Ovary (tissue), 3 donors: Measurements from ENCODE around the gene TTC4.

Experiments
- CTCF ChIP-seq, 3 donors: fragments of 450-650 bp in 2 of 3; fragments of 200-600 bp in 1 of 3; IDR thresholded peaks; one replicate each; pipeline versions ENCODE4 v1.5.1 to v1.8.0; 2016 to 2022; ENCODE audit warnings: antibody characterized with exemption in 3 of 3, mild to moderate bottlenecking in 1 of 3
- POLR2A ChIP-seq: fragments of 450-650 bp; IDR thresholded peaks from one replicate; pipeline ENCODE4 v1.6.1; 2017; ENCODE audit warnings: antibody characterized with exemption, mild to moderate bottlenecking, moderate library complexity
- donor health status: DM: no; HTN: no; CAD: no.

DNA sequence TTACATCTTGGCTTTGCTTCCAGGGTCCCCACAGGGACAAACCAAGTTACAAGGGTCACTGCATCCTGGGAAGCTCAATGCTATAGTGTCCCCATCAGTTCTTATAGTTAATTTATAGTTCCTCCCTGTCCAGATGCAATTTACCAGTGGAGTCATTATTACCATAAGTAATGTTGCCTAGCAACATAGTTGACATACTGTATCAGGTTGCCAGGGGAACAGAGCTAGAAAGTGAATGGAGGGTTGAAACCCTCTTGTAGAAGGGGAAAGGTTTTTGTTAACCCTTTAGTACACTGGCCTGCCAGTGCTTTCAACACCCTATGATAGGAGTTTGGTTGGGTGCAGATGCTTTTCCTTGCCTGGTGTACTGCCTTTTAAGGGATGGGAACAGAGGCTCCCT is 34.3 kb upstream of the TTC4 start:
- TF ChIP-seq POLR2A: no peak
- no peak for TF ChIP-seq CTCF (IDR thresholded peaks at IDR 0.05)
